Daoy (cell line): Measurements from ENCODE around the gene SLC27A5. TPM values are rescaled to one million over a fixed set of nuclear protein-coding genes. Genes with fewer than 3 reads are reported as not detected.
"Not testable (repeated sequence)": the region's sequence is repeated elsewhere in the genome, so short reads cannot be mapped to it uniquely, and the experiment has no call there.

Experiments
- DNase-seq: peaks from one replicate; pipeline ENCODE4 v3.0.0-alpha.2; 2015; ENCODE audit warnings: low read depth
- total RNA-seq: library from RNA; depleted of rRNA; stranded (reverse); fragments of >200 nt; shearing (Covaris generic); gene quantifications from 2 replicates; pipeline ENCODE4 v1.2.3, GENCODE V29; 2014; rRNA removed

SLC27A5 gene
- total RNA-seq, 1 experiment from 2014 or later, result 1.6 TPM

DNA sequence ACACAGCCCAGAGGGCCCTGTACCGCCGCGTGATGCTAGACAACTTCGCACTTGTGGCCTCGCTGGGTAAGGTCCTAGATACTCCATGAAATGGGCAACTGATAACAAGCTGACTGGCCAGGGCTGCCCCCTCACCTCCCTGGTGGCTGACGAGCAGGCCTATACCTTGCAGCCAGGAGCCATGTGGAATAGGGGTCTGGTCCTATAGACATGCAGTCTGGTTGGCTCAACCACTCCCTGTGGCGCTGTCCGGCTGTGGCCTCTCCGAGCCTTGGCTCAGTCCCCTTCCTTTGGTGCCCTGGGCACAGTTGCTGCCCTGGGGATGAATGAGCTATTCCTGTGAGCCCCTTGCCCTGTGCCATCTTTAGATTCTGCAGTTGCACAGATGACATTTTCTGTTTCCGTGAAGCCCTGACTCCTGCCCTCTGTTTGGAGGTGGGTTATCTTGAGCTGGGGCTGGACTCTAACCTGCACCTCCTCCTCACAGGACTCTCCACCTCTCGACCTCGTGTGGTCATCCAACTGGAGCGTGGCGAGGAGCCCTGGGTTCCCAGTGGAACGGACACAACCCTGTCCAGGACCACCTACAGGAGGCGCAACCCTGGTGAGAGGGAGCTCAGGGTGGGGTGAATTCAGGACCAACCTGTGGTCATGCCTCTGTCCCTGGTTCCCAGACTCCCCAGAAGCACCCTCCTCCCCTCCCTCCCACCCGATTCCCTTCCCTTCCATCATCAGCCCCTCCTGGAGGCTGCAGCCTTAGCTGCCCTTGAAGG is 42.4 kb downstream of the SLC27A5 start:
- no peak for DNase-seq

DNA sequence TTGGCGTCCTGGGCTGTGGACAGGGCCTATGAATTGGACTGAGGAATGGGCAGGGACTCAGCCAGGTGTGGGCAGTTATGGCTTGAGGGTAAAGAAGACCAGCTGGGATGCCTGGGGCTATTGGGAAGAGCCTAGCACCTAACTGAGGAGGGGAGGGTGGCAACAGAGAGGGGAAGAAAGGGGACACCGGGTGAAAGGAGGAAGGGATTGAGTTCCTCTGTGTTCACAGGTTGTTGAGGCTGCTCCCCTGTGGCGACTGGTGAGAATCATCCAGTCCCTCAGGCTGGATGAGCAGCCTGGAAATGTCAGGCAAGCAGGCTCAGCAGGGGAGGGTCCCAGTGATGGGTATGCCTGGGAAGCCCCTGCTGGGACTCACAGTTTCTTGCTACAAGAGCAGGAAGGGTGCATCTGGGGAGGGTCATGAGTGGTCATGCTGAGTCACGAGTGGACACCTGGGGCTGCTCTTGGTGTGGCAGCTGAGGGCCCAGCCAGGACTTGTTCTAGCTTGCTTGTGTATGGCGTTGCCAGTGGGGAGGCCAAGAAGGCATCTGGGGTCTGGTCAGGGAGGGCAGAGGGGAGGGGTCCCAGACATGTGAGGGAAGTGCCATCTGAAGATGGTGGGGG is 43.5 kb downstream of the SLC27A5 start:
- no peak for DNase-seq

DNA sequence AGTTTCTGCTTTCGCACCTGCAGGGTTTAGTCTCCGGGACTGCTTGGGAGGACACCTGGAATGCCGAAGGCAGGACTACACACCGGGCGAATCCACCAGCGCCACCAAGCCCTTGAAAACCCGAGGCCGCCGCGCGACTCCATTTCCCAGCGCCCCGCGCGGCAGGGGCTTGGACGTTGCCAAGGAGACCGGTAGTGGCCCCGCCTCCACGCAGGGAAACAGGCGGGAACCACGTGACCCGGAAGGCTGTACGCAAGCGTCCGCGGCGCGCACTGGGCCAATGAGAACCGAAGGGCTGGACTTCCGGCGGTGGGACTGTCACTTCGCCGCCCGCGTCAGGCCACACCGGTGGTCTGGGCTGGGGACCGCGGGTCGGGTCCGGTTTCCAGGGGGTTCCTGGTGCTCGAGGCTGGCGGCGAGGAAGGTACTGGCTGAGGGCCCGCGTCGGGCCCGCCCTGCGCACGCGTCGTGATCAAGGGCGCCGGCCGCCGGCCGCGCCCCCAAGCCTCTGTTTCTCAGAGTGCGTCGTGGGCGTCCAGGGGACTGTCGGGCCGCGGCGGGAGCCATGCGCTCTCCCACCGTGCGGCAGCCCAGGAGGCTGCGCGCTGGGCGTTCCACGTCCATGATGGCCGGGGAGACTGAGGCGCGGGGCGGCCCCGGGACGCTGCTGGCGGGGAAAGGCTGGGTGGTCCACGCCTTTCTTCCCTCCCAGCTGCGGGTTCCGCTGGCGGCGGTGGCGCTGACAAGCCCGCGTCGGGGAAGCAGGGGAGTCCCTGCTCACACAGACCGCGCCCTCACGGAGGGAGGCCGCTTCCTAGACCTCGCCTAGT is 44.8 kb downstream of the SLC27A5 start, which contains the start of gene ZNF324:
TSS of gene ZNF324 (plus strand) at position 321 of the 830 bp plus-strand sequence. CDS start 2,106 bp downstream, outside the sequence.
- DNase-seq, result peak; percentile 99

DNA sequence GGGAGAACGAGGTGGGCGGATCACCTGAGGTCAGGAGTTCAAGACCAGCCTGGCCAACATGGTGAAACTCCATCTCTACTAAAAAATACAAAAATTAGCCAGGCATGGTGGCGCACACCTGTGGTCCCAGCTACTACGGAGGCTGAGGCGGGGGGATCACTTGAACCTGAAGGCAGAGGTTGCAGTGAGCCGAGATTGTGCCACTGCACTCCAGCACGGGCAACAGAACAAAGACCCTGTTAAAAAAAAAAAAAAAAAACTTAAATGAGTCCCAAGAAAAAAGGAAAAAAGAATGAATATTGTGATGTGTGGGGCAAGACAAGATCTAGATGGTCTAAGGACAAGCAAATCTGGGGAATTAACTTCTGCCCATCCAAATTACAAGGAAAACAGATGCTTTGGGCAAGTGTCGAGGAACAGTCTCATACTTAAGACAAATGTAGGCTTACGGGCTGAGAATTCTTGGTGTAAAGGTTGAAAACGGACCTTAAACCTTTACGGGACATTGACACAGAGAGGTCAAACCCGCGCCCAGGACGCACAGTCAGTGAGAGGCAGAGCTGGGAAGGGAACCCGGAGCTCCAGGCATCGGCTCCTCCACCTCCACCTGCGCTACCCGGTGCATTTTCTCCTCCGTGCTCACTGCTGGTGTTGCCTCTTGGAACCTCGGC is 45.6 kb downstream of the SLC27A5 start:
- no peak for DNase-seq

DNA sequence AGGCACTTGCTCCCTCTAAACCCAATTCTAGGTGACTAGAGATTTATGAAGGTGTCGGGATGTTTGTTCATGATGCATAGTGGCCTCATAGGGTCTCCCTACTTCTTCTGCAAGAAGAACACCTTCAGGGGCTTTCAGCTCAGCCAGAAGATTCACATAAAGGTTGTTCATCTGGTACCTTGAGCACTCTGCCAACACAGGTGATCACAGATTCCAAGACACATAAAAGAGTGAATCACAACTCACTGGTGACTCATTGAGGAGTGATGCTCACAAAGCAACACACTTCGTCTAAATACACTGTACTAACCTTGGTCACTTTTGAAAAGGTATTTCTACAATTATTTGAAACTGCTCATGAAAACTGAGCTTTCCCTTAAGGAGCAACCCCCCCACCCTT is 51.8 kb downstream of the SLC27A5 start:
- DNase-seq, result no peak

DNA sequence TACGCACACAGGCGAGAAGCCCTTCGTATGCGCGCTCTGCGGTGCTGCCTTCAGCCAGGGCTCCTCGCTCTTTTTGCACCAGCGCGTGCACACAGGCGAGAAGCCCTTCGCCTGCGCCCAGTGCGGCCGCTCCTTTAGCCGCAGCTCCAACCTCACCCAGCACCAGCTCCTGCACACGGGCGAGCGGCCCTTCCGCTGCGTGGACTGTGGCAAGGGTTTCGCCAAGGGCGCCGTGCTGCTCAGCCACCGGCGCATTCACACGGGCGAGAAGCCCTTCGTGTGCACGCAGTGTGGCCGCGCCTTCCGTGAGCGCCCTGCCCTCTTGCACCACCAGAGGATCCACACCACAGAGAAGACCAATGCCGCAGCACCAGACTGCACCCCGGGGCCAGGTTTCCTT is 55.7 kb downstream of the SLC27A5 start:
- no peak for DNase-seq

DNA sequence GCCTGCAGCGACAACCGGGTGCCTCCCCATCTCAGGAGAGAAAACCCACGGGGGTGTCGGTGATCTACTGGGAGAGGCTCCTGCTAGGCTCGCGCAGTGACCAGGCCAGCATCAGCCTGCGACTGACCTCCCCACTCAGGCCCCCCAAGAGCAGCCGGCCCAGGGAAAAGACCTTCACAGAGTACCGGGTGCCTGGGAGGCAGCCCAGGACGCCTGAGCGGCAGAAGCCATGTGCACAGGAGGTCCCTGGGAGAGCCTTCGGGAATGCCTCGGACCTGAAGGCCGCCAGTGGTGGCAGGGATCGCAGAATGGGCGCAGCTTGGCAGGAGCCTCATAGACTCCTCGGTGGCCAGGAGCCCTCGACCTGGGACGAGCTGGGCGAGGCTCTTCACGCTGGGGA is 56.5 kb downstream of the SLC27A5 start:
- no peak for DNase-seq

DNA sequence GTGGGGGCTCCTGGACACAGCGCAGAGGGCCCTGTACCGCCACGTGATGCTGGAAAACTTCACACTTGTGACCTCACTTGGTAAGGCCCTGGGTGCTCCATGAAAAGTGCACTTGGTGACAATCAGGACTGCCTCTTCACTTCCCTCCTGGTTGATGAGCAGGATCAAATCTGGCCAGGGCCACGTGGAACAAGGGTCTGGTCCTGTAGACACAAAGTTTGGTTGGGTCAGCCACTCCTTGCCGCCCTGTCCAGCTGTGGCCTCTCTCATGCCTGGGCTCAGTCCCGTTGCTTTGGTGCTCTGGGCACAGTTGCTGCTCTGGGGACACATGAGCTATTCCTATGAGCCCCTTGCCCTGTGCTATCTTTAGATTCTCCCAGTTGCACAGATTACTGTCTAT is 58.0 kb downstream of the SLC27A5 start:
- no peak for DNase-seq

DNA sequence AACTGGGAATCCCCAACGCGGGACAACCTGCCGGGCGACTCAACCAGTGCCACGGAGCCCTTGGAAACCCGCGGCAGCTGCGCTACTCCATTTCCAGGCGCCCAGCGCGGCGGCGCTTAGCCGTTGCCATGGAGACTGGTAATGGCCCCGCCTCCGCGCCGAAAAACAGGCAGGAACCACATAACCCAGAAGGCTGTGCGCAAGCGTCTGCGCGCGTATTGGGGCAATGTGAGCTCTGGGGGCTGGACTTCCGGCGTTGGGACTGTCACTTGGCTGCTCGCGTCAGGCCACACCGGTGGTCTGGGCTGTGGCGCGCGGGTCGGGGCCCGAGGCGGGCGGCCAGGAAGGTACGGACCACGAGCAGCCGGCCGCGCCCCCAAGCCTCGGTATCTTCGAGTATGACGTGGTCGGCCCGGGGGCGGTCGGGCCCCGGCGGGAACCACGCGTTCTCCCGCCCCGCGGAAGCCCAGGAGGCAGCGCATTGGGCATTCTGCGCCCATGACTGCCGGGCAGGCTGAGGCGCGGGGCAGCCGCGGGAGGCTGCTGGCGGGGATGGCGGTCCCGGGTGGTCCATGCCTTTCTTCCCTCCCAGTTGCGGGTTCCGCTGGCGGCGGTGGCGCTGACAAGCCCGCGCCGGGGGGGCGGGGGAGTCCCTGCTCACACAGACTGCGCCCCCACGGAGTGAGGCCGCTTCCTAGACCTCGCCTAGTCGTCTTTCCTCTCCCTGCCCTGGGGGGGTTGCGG is 60.3 kb downstream of the SLC27A5 start, which contains the start of gene ZNF324B:
TSS of gene ZNF324B (plus strand) at position 265 of the 744 bp plus-strand sequence. CDS start 2,080 bp downstream, outside the sequence.
- DNase-seq, result peak; percentile 98

DNA sequence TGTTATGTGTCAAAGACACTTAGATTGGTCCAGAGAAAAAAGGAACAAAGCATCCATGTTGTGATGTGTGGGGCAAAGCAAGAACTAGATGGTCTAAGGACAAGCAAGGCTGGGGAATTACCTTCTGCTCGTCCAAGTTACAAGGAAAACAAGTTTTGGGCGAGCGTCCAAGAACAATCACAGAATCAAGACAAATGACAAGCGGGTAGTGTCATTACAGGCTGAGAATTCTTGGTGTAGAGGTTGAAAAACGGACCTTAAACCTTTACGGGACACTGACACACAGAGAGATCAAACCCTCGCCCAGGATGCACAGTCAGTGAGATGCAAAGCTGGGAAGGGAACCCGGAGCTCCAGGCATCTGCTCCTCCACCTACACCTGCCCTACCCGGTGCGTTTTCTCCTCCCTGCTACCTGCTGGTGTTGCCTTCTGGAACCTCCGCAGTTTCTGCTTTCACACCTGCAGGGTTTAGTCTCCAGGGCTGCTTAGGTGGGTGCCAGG is 60.9 kb downstream of the SLC27A5 start:
- DNase-seq, result no peak

DNA sequence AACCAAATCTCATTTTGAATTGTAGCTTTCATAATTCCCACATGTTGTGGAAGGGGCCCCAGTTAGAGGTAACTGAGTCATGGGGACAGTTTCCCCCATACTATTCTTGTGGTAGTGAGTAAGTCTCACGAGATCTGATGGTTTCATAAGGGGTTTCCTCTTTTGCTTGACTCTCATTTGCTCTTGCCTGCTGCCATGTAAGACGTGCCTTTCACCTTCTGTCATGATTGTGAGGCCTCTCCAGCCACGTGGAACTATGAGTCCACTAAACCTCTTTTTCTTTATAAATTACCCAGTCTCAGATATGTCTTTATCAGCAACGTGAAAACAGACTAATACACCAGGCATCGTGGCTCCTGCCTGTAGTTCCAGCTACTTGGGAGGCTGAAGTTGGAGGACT is 61.8 kb downstream of the SLC27A5 start:
- not testable (repeated sequence) for DNase-seq

DNA sequence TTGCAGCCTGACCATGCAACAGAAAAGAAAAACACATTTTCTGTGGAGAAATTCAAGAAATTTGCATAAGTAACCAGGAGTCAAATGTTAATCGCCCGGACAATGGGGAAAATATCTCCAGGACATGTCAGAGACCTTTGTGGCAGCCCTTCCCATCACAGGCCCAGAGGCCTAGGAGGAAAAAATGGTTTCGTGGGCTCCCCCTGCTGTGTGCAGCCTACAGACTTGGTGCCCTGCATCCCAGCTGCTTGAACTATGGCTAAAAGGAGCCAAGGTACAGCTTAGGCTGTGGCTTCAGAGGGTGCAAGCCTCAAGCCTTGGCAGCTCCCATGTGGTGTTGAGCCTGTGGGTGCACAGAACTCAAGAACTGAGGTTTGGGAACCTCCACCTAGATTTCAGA is 62.9 kb downstream of the SLC27A5 start:
- DNase-seq, result not testable (repeated sequence)

Other genes starting within 250 kb of the SLC27A5 start
- gene ZNF8, start 233.0 kb downstream of the SLC27A5 start, total RNA-seq, result 3.1 and 3.5 TPM in 2 replicates
- 125 and 149 TPM in 2 replicates for gene ERVK3-1, start 206.6 kb downstream of the SLC27A5 start, total RNA-seq
- 2.1 TPM in 2 replicates for gene ZSCAN22, start 185.0 kb downstream of the SLC27A5 start, total RNA-seq
- gene A1BG, start 158.5 kb downstream of the SLC27A5 start, total RNA-seq, result 28.5 and 38.4 TPM in 2 replicates
- gene ZNF497, start 149.2 kb downstream of the SLC27A5 start, total RNA-seq, result 1.5 and 2.7 TPM in 2 replicates
- gene ZNF837, start 131.0 kb downstream of the SLC27A5 start, total RNA-seq, result 4.2 and 5.0 TPM in 2 replicates
- gene RPS5, start 124.7 kb downstream of the SLC27A5 start, total RNA-seq, result 3,633 and 5,016 TPM in 2 replicates
- gene RNF225, start 116.3 kb downstream of the SLC27A5 start, total RNA-seq, result not detected in 2 replicates
- 12.1 and 20.5 TPM in 2 replicates for gene ZNF584, start 103.3 kb downstream of the SLC27A5 start, total RNA-seq
- 0.95 and 3.0 TPM in 2 replicates for gene ZNF132, start 71.8 kb downstream of the SLC27A5 start, total RNA-seq
- 9.0 and 13.5 TPM in 2 replicates for gene ZNF324B, start 60.4 kb downstream of the SLC27A5 start, total RNA-seq
- gene ZNF324, start 44.9 kb downstream of the SLC27A5 start, total RNA-seq, result 8.5 and 9.9 TPM in 2 replicates
- gene ZNF446, start 35.6 kb downstream of the SLC27A5 start, total RNA-seq, result 8.3 and 16.4 TPM in 2 replicates
- 4.8 and 4.9 TPM in 2 replicates for gene ZBTB45, start 7.8 kb upstream of the SLC27A5 start, total RNA-seq
- 575 and 591 TPM in 2 replicates for gene TRIM28, start 32.1 kb upstream of the SLC27A5 start, total RNA-seq
- gene CHMP2A, start 43.1 kb upstream of the SLC27A5 start, total RNA-seq, result 103 and 127 TPM in 2 replicates
- 123 and 129 TPM in 2 replicates for gene UBE2M, start 46.6 kb upstream of the SLC27A5 start, total RNA-seq
- 4.6 TPM in 2 replicates for gene MZF1, start 61.3 kb upstream of the SLC27A5 start, total RNA-seq